DMS79 treated with DMSO at 0.1 percent for 48 hours (cell line): ENCODE measurements around the gene JAKMIP1.
"Not testable (repeated sequence)": the region's sequence is repeated elsewhere in the genome, so short reads cannot be mapped to it uniquely, and the experiment has no call there.

Source experiments
- DNase-seq: peaks from one replicate; lab custom pipeline; 2025; lab: John Stamatoyannopoulos, UW

The JAKMIP1 gene

DNA sequence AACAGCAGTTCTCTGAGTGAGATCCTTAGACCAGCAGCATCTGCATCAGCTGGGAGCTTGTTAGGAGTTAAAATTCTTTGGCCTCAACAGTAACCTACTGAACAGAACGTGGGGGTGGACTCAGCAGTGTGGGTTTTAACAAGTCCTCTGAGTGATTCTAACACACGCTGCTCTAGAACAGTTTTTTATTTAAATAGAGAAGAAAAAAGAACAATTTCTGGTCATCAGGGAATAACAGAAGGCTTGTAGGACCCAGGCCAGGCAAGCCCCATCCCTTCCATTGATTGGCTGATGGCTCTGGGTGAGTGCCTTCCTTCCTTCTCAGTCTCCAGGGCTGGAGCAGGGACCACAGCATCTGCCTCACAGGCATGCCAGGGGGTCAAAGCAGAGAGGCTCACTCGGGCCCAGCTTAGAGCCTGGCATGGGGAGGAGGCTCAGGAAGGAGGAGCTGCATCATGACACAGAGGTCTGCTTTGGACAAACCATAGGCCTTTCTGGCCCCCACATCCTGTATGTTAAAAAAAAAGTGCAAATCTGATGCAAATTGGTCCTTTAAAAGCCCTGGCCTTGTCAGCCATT lies 56.7 kb downstream of the JAKMIP1 start:
- DNase-seq, result no peak

DNA sequence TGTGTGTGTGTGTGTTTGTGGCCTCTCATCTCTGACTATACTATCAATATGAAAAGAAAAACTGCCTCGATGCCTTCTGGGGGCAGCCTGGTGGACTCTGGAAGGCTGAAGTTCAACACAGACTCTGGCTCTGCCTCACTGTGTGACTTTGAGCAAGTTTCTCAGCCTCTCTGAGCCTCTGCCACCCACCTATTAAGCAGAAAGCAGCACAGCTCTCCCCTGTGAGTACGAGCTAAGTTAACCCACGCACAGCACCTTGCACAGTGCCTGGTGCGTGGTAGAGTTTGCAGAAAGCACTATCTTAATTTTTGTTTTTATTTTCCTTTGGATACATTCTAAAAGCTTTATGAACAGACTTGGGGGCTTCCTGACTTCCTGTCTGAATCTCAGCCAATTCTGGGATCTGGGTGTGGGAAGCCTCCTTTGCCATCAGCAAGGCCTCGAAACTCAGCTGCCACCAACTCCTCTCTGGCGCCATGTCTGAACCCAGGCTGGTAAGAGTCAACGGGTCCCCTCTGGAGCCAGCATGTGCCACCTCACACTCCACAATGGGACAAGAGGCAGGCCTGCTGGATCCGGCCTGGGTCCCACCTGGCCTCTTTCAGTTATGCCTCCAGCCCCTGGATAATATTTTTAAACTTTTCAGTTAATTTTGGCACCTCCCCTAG lies 57.3 kb downstream of the JAKMIP1 start:
- DNase-seq, result no peak

DNA sequence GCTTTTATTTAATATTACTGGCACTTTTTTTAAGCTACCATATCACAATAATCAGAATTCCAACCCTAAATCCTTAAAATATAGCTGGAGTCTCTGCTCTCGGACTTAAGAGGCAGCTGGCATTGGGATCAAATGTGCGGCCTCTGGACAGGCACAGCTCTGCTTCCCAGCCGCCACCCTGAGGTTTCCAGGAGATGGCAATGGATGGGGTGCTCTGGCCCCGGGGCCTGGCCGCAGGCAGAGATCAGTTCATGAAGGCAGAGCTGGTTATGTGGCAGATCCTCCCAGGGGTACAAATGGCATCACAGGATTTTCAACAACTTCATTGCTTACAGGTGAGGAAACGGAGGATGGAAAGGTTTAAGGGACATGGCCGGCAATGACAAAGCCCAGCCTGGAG lies 57.8 kb downstream of the JAKMIP1 start:
- no peak for DNase-seq

- no peak for DNase-seq
Observed at GRCh38 chr4:6141554-6141953, 58.8 kb downstream of the JAKMIP1 start.

DNA sequence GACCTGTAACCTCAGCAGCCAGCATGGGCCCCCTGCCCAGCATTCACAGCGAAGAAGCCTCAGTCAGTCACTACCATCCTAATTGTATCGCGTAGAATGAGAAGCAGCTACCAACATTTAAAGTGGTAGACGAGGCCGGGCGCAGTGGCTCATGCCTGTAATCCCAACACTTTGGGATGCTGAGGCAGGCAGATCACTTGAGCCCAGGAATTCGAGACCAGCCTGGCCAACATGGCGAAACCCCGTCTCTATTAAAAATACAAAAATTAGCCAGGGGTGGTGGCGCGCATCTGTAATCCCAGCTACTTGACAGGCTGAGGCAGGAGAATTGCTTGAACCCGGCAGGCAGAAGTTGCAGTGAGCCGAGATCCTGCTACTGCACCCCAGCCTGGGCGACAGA lies 59.3 kb downstream of the JAKMIP1 start:
- not testable (repeated sequence) for DNase-seq

DNA sequence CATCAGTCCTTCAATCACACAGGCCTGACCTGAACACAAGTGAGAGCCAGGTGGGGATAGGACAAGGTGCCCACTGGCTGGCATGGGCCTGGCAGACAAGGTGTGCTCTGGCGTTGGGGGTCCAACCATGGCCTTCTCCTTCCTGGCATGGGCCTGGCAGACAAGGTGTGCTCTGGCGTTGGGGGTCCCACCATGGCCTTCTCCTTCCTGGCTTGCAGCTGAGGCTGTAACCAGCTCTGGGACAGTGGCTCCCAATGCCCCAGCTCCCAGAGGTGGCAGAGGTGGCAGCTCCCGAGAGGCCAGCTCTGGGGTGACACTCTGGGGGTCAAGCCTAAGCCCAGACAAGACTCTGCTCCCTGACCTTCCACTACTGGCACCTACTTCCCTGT lies 62.6 kb downstream of the JAKMIP1 start:
- DNase-seq, result no peak

GRCh38 chr4:6137027-6137746 lies 63.2 kb downstream of the JAKMIP1 start:
- DNase-seq, result no peak

GRCh38 chr4:6134612-6135220 lies 65.6 kb downstream of the JAKMIP1 start:
- DNase-seq, result no peak

DNA sequence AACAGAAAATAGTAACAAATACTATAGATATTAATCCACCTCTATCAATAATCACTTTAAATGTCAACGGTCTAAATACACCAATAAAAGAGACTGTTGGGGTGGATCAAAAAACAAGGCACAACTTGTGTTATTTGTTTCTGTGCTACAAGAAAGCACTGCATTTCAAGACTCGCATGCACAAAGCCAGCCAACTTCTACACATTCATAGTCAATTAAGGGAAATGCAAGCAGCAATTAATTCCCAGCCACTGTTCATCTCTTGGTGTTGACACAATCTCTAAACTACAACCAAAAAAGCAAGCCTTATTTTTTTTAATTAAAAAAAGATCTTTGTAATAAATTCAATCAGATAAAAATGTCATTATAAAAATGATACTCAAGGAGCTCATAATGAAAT lies 67.6 kb downstream of the JAKMIP1 start:
- no peak for DNase-seq

DNA sequence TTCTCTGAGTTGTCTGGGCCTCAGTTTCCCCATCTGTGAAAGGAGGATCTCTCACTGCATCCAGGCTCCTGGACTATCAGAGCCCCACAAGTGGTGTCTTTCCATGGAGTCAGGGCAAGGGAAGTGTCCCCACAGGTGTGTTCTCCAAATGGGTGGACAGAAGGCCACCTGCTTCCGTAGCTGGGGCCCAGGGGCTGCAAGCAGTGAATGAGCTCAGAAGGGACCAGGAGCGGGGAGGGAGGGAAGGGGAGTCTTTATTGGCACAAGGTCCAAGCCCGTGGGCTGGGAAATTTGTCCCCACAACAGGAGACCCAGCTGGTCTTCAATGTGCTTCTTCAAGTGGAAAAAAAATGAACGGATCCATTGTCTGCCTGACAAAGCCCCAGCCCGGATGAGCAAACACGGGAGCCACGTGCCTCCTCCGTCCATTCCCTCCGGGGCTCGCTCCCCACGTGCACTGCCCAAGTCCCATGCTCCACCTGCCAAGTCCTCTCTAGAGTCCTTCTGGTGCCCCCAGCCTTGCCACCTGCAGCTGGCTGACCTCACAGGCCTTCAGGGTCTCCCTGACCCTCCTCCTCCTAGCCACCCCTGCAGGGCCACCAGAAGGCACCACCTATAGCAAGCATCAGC lies 72.0 kb downstream of the JAKMIP1 start:
- no peak for DNase-seq

DNA sequence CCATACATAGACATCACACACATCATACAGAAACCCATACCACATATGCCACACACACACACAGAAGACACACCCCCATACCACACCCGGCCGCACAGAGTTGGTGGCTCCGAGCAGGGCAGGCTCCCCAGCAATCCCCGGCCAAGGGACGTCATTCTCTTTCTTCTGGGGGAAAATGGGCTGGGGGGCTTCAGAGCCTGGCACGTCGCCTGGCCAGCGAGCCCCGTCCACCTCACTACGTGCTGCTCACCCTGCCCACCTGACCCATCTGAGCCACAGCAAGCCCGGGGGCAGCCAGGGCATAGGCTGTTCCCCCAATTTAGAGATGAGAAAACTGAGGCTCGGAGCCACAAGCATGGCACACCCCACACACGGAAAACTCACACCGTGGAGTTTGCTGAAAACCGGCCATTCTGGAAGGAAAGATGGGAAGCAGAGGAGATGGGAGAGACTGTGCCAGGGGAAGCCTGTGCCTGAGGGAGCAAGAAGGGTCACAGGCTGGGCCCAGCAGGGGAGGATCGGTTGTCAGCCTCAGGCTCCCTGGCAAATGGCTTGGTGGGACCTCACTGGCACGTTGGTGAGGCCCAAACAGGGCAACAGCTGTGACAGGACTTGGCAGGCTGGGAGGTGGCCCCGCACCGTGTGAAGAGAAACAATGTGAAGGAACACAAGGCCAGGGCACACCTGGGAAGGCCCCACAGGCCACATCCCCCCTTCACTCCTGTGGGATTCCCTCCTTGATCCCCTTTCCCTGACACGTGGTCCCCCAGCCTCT lies 73.2 kb downstream of the JAKMIP1 start:
- DNase-seq, result no peak

DNA sequence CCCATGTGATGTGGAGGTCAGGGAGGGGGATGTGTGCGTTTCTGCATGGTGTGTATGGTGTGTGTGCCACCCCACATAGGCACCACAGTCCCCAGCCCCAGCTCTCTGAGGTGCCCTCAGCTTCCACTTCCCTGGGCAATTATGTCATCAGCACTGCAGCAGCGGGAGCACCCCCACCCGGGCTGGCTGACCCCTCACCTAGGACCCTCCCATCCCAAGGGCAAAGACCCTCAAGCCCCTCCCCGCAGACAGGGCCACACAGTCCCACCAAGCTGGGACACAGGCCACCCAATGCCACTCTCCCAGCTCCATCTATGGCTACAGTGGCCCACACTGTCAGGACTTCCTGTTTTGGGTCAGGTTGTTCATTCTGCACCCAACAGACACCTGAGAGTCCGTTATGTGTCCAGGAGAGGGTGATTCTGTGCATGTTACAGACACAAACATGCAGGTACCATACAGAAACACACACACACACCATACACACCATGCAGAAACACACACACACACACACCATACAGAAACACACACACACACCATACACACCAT lies 75.2 kb downstream of the JAKMIP1 start:
- DNase-seq, result no peak

GRCh38 chr4:6124386-6125102 lies 75.8 kb downstream of the JAKMIP1 start:
- DNase-seq, result no peak

DNA sequence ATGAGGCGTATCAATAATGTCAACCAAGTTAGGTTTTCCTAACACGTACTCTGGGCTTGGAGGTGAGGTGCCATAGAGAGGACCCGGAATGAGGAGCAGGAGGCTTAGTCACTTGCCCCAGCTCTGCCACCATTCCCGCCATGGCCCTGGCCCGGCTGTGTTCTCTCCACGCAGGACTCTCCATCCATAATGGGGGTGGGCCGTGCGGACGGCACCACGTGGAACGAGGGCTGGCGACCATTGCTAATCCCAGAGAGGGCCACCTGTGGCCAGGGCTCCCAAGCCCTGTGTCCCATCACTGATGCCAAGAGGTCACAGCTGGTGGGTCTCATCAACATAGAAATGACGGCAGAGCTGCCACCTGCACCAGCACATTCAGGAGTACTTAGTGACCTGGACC lies 76.4 kb downstream of the JAKMIP1 start:
- no peak for DNase-seq

- DNase-seq, result no peak
Observed at GRCh38 chr4:6123541-6123940, 76.8 kb downstream of the JAKMIP1 start.

- DNase-seq, result no peak
Observed at GRCh38 chr4:6123116-6123515, 77.2 kb downstream of the JAKMIP1 start.

GRCh38 chr4:6122496-6122895 lies 77.9 kb downstream of the JAKMIP1 start:
- no peak for DNase-seq

DNA sequence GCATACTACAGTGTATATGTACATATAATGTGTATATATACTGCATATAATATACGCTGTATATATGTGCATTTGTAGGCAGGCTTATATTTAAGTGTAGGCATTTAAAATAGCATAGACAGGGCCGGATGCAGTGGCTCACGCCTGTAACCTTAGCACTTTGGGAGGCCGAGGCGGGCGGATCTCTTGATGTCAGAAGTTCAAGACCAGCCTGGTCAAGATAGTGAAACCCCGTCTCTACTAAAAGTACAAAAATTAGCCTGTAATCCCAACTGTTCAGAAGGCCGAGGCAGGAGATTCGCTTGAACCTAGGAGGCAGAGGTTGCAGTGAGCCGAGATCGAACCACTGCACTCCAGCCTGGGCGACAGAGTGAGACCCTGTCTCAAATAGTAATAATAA lies 78.4 kb downstream of the JAKMIP1 start:
- no peak for DNase-seq

DNA sequence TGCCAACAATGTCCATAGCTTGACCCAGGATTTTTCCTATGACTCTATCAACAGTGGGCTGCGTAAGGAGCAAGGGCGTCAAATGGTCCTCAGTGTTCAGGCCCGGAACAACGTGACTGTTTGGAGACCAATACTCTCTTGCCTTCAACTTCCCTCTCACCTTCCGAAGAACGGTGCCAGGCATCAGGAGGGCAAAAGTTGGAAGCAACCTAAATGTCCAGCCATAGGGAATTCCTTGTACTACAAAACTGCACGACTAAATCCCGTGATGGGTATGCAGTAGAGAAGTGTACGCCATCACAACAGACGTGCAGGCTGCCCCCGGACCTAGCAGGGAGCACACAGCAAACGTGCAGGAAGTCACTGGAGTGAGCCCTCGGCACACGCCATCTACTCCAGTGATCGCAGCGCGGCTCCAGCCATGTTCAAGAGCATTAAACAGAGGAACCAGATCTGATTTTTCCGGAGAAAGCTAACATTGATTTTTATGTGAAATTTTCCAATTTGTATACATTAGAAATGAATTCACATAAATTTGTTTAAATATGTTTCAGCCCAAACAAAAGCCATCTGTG lies 79.0 kb downstream of the JAKMIP1 start:
- DNase-seq, result no peak

DNA sequence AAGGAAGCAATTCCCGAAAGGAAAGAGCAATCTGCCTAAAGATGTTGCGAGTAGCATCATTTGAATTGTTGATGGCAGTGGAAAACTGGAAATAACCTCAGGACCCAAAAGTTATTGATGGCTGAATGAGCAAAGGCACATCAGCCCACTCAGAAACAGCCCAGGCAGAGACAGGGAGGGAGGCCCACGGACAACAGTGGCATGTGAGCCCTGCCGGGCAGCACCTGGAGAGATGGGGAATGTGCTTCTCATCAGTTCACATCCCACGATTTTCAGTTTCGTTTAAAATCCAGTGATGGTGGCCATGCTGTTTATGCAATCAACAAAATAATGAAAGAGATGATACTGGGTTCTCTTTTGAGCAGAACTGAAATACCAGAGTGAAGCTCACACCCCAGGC lies 80.0 kb downstream of the JAKMIP1 start:
- no peak for DNase-seq
